RPMI7951 (cell line): ENCODE measurements around the gene FZD1. TPM values are rescaled to one million over a fixed set of nuclear protein-coding genes. Genes with fewer than 3 reads are reported as not detected.
A peak's percentile ranks its signal among the peaks of the same experiment; 100 is the strongest.

Experiments
- DNase-seq: peaks from one replicate; pipeline ENCODE4 v3.0.0-alpha.2; 2012; ENCODE audit warnings: low read depth
- total RNA-seq: library from RNA; depleted of rRNA; stranded (reverse); fragments of >200 nt; shearing (Covaris generic); gene quantifications from 2 replicates; pipeline ENCODE4 v1.2.3, GENCODE V29; 2014; rRNA removed

The FZD1 gene
- 10.1 and 13.9 TPM in 2 replicates for total RNA-seq

DNA sequence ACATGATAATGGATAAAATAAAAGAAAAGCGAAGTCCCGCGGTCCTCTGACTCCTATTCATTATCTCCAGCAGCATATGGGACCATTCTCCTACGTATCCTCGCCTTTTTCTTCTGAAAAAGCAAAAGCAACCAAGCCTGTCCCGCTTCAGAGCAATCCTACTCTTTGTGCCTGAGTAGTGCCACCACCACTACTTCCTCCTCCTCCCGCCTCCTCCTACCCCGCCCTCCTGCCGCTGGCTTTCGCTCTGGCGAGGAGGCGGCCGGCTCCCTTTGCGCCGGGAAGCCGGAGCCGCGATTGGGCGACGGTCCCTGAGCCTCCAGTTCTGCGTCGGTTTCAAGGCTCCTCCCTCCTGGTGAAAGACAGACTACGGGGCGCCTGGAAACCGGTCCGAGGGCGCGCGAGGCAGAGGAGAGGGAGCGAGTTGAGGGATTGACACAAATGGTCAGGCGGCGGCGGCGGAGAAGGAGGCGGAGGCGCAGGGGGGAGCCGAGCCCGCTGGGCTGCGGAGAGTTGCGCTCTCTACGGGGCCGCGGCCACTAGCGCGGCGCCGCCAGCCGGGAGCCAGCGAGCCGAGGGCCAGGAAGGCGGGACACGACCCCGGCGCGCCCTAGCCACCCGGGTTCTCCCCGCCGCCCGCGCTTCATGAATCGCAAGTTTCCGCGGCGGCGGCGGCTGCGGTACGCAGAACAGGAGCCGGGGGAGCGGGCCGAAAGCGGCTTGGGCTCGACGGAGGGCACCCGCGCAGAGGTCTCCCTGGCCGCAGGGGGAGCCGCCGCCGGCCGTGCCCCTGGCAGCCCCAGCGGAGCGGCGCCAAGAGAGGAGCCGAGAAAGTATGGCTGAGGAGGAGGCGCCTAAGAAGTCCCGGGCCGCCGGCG is at the start of gene FZD1:
Gene FZD1, plus strand, starts transcription at position 388 of the 878 bp plus-strand sequence. Its CDS starts 448 bp downstream, at position 836.
- peak; percentile 98 for DNase-seq

DNA sequence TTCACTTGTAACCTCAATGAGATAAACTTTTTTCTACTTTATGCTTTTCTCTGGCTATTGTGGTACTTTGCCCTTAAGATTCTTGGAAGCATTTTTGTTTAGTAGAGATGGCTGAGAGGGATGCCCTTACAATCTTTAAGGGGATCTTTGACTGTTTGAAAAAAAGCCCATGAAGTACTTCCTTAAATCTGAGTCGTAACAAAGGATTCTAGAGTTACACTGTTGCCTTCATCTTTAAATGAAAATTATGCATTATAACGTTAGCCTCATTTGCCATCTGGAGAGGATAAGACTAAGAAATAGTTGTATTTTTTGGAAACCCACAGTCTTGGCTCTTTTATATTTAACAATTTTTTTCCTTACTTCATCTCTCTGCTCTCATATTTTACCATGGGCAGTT is 37.8 kb upstream of the FZD1 start:
- no peak for DNase-seq

GRCh38 chr7:91228327-91228726 is 35.9 kb upstream of the FZD1 start:
- no peak for DNase-seq

DNA sequence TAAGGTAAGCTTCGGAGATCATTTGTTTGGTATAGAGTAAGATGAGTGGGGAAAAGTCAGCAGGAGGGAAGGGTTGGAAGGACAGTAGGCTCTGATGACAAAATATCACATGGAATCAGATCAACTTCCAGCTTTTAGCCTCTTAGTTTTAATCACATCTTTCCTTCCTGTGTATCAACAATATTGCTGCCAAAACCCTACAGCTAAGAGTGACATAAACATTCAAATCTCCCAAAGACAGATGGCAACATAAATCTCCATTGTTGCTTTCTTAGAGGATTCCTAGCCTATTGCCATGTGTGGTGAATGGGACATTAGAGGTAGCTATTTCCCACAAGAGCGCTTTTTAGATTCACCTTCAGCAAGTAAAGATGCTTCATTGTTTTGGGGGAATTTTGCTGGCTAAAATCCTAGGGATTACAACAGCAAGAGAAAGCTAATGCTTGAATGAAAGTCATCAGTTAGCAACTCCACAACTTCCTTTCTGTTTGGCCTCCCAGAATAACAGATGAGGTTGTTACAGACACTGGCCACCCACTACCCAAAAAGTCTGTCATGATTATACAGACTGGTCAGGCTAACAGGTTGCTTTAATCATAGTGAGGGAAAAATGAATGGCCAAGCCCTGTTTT is 35.2 kb upstream of the FZD1 start:
- DNase-seq: peak; percentile 41

- no peak for DNase-seq
Measured at GRCh38 chr7:91230100-91230499, 34.1 kb upstream of the FZD1 start.

GRCh38 chr7:91230503-91230902 is 33.7 kb upstream of the FZD1 start:
- no peak for DNase-seq

GRCh38 chr7:91233212-91233611 is 31.0 kb upstream of the FZD1 start:
- DNase-seq: peak; percentile 38

GRCh38 chr7:91235211-91235832 is 28.9 kb upstream of the FZD1 start:
- no peak for DNase-seq

- DNase-seq: peak; percentile 98
Measured at GRCh38 chr7:91239171-91239604, 25.0 kb upstream of the FZD1 start.

GRCh38 chr7:91239772-91240171 is 24.5 kb upstream of the FZD1 start:
- DNase-seq: no peak

DNA sequence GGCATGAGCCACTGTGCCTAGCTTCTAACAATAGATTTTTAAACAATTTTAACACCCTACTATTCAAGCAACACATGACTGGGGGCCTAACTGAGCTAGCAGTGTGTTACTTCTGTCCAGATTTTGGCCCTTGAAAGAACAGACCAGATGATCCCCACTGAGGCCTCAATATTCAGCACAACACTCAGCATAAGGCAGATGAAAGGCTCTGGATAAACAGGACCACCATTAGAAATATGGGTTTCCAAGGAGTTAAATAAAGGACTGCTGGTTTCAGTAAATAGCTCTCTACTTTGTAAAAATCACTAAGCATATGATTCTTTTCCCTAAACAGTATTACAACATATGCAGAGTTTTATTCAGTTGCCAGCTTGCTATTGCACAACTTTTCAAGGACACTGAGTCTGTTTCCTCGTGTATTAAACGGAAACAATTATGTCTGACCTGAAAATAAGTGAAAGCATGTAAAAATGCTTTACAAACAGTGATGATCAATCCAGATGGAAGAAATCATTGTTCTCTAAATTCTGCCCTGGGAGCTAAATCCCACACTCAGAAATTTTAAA is 23.8 kb upstream of the FZD1 start:
- peak; percentile 47 for DNase-seq

- peak; percentile 65 for DNase-seq
Measured at GRCh38 chr7:91242097-91242844, 22.0 kb upstream of the FZD1 start.

DNA sequence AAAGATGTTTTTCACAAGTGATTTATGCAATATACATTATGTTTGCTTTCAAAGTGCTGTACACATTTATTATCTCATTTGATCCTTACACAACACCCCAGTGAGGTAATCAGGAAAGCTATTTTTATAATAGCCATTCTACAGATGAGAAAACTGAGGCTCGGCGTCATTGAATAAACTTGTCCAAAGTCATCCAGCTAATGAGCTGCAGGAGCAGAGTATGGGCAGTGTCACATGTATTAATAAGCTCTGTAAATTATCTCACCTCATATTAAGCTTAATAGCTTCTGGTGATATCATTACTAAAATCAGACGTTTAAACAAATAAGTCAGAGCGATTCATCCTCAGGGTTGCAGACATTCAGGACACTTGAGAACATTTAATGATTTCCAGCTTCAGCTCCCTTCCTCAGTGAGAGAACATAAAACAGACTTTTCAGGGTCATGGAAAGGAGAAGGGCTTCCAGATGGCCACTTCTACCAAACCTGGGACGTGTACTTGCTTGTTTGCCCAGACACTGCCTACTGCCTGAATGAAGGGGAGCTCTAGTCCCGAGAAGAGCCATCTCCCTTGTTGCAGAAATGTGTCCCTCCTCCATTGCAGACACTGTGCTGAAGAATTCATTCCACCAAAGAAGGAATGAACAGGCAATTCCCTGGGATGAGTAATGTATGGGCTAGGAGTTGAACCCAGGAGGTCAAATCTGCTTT is 20.5 kb upstream of the FZD1 start:
- peak; percentile 32 for DNase-seq

DNA sequence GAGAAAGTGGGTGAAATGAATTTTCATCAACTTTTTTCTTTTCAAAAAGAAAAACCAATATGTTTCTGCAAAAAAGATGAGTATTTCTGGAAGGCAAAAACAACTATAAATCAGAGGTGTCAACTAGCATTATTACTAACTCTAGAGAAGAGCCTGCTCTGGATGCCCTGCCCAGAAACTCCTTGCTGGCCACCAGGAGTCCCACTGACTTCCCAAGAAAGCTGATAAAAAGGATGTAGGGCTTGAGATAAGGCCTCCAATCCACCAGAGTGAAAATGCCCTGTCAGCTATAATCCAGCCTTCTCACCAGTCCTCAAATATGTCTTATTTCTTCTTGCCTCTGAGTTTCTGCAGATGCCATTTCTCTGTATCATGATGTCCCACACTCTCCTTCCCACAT is 16.7 kb upstream of the FZD1 start:
- no peak for DNase-seq

GRCh38 chr7:91248996-91249395 is 15.2 kb upstream of the FZD1 start:
- DNase-seq: peak; percentile 81

GRCh38 chr7:91249506-91250233 is 14.6 kb upstream of the FZD1 start:
- peak; percentile 83 for DNase-seq

DNA sequence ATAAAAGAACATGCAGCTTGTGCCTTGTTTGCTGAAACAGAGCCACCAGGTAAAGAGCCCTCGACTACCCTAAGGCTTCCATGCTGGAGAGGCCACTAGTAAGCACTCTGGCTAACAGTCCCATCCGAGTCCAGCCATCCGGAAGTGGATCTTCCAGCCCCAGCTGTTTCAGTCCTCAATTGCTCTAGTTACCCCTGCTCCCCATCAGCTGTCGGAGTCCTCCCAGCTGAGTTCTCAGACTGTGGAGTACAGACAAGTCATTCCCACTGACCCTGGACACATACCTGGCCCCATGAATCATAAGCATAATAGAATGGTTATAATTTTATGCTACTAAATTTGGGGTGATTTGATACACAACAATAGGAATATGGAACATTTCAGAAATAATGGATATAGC is 13.5 kb upstream of the FZD1 start:
- no peak for DNase-seq

DNA sequence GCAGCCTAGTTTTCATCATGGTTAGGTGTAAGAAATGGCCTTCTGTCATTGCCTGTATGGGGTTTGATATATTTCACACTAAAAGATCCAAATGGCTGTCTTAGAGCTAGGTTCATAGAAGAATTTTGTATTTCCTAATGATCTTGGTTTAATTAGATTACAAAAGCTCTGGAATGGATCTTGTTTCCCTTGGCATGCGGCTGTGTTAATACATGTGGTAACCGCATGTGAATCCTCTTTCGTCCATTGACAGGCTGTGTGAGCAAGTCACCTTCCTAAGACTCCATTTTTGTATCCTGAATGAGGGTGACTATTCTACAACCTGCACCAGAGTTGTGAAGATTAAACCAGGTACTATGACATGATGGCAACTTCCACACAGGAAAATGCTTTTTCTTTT is 12.4 kb upstream of the FZD1 start:
- no peak for DNase-seq

- peak; percentile 53 for DNase-seq
Measured at GRCh38 chr7:91263384-91264045, 718 bp upstream of the FZD1 start.
